Tibial nerve (tissue), 3 donors: Measurements from ENCODE around the gene IFIH1.
A peak's percentile ranks its signal among the peaks of the same experiment; 100 is the strongest.

Source experiments
- POLR2A ChIP-seq, 2 donors: fragments of 450-650 bp; IDR thresholded peaks; one replicate each; pipeline ENCODE4 v1.6.1; 2017; ENCODE audit warnings: antibody characterized with exemption in 2 of 2, mild to moderate bottlenecking in 2 of 2, moderate library complexity in 2 of 2
- TF ChIP-seq, protein P1 (sequence below), 5 experiments: fragments of 200-600 bp in 3 of 5; fragments of 450-650 bp in 2 of 5; sonication (generic) in 3 of 5; IDR thresholded peaks; one replicate each; pipeline ENCODE4 v1.5.1; 2016 to 2019; ENCODE audit warnings: antibody characterized with exemption in 5 of 5, mild to moderate bottlenecking in 3 of 5, moderate library complexity in 2 of 5

DNA sequence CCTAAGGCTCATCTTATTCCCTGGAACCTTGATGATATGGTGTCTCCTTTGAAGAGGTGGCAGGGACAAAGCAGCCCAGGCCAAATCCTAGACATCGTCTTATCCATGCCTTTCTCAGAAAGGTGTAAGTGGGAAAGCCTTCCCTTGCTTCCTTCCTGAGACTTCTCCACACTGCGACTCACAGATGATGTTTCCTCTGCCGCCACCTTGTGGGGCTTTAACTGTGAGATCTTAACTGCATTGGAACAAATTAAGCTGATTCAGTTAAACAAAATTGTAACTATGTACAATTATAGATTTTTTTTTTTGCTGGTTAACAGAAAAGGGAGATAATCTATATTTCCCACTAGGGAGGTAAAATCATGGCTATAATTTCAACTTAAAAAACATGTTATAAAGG, 15.5 kb upstream of the IFIH1 start:
- TF ChIP-seq POLR2A (IDR thresholded peaks at IDR 0.05), result no peak
- TF ChIP-seq, protein P1, sequence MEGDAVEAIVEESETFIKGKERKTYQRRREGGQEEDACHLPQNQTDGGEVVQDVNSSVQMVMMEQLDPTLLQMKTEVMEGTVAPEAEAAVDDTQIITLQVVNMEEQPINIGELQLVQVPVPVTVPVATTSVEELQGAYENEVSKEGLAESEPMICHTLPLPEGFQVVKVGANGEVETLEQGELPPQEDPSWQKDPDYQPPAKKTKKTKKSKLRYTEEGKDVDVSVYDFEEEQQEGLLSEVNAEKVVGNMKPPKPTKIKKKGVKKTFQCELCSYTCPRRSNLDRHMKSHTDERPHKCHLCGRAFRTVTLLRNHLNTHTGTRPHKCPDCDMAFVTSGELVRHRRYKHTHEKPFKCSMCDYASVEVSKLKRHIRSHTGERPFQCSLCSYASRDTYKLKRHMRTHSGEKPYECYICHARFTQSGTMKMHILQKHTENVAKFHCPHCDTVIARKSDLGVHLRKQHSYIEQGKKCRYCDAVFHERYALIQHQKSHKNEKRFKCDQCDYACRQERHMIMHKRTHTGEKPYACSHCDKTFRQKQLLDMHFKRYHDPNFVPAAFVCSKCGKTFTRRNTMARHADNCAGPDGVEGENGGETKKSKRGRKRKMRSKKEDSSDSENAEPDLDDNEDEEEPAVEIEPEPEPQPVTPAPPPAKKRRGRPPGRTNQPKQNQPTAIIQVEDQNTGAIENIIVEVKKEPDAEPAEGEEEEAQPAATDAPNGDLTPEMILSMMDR (IDR thresholded peaks at IDR 0.05), result peak in 4 of 5 experiments; percentile 17 to 30 (median 19)
